HepG2 (cell line): Measurements from ENCODE around the gene IFIT3. TPM values are rescaled to one million over a fixed set of nuclear protein-coding genes. Genes with fewer than 3 reads are reported as not detected.

Experiments used
- ATAC-seq: fragments of 200-7000 bp; cut with Tn5 transposase; 3 replicates; pipeline ENCODE4 v1.9.1; 2020; ENCODE audit warnings: mild to moderate bottlenecking, moderate library complexity
- BruUV-seq: library from RNA; stranded (reverse); fragments of 400-500 nt; replicated peaks from 2 replicates; lab custom pipeline; 2021; lab: Mats Ljungman, UMichigan
- CTCF ChIA-PET: fragments of 300-600 bp; formaldehyde crosslinking; extraction: SDS; loops from one replicate; lab custom pipeline; 2021; ENCODE audit warnings: low total read pairs, inconsistent platforms, low intra/inter-chr PET ratio; lab: Yijun Ruan, JAX
- POLR2A ChIA-PET: fragments of 350-600 bp; sonication (Branson Sonifier 250); formaldehyde crosslinking; loops from one replicate; lab custom pipeline; 2020; ENCODE audit warnings: antibody characterized with exemption, inconsistent platforms; lab: Yijun Ruan, JAX
- DNase-seq: peaks from one replicate; pipeline ENCODE4 v3.0.0-alpha.2; 2015; ENCODE audit warnings: low spot score
- FAIRE-seq: peaks from 3 replicates; lab custom pipeline; 2011; peaks lifted over from hg19 to GRCh38; lab: Jason Lieb, UNC
- H2AFZ ChIP-seq: one replicate; pipeline ENCODE4 v1.6.1; 2011; ENCODE audit warnings: low read length, inconsistent platforms
- H3K27ac ChIP-seq: fragments of 300-600 bp; 3 replicates; pipeline ENCODE4 v1.8.0; 2011; ENCODE audit warnings: mixed run types, mild to moderate bottlenecking, mixed read lengths, low read length, inconsistent platforms; ENCODE audit not compliant: insufficient read depth; ENCODE audit errors: extremely low read length
- H3K27me3 ChIP-seq, 2 experiments: fragments of 200-600 bp in 1 of 2; 2 replicates in 1 of 2; 3 replicates in 1 of 2; pipeline versions ENCODE4 v1.6.0 to v1.8.0; 2011; ENCODE audit warnings: low read length in 2 of 2, mild to moderate bottlenecking in 2 of 2, moderate library complexity in 2 of 2, inconsistent platforms in 1 of 2; ENCODE audit not compliant: insufficient read depth in 2 of 2, control insufficient read depth in 1 of 2
- H3K36me3 ChIP-seq, 2 experiments: fragments of 200-600 bp in 1 of 2; replicated peaks in 1 of 2; 2 replicates in 1 of 2; 3 replicates in 1 of 2; pipeline versions ENCODE4 v1.5.1 to v1.8.0; 2011; ENCODE audit warnings: low read length in 2 of 2, inconsistent platforms in 1 of 2; ENCODE audit not compliant: insufficient read depth in 2 of 2, control insufficient read depth in 1 of 2
- H3K4me1 ChIP-seq: 2 replicates; pipeline ENCODE4 v1.5.1; 2012; ENCODE audit warnings: low read length, inconsistent platforms; ENCODE audit not compliant: insufficient read depth
- H3K4me2 ChIP-seq: 2 replicates; pipeline ENCODE4 v1.6.0; 2011; ENCODE audit warnings: low read depth, low read length, inconsistent platforms
- H3K4me3 ChIP-seq, 3 experiments: fragments of 200-600 bp in 1 of 3; sonication (generic), shearing (Covaris generic) in 1 of 3; replicated peaks in 1 of 3; 2 replicates each; pipeline ENCODE4 v1.5.1; 2011 to 2016; ENCODE audit warnings: low read length in 3 of 3, inconsistent platforms in 2 of 3, low read depth in 2 of 3, mild to moderate bottlenecking in 2 of 3, control low read depth in 1 of 3, mixed read lengths in 1 of 3; ENCODE audit not compliant: insufficient read depth in 1 of 3
- H3K79me2 ChIP-seq: one replicate; pipeline ENCODE4 v1.6.1; 2011; ENCODE audit warnings: low read length, inconsistent platforms; ENCODE audit not compliant: insufficient read depth
- H3K9ac ChIP-seq: 2 replicates; pipeline ENCODE4 v1.6.0; 2011; ENCODE audit warnings: mild to moderate bottlenecking, low read depth, low read length, inconsistent platforms; ENCODE audit not compliant: insufficient read depth
- H3K9me3 ChIP-seq: 2 replicates; pipeline ENCODE4 v1.5.1; 2012; ENCODE audit warnings: mild to moderate bottlenecking, low read length
- H4K20me1 ChIP-seq: 2 replicates; pipeline ENCODE4 v1.6.0; 2011; ENCODE audit warnings: inconsistent platforms, mild to moderate bottlenecking, low read length, moderate library complexity; ENCODE audit not compliant: insufficient read depth
- MAFF ChIP-seq: IDR thresholded peaks from 2 replicates; pipeline ENCODE4 v1.6.1; 2011; ENCODE audit warnings: low read depth, low read length, improper control_type of control experiment
- MAFK ChIP-seq, 2 experiments: IDR thresholded peaks in 1 of 2; conservative IDR thresholded peaks in 1 of 2; 2 replicates each; pipeline ENCODE4 v1.6.1; 2011; ENCODE audit warnings: improper control_type of control experiment in 2 of 2, low read length in 2 of 2
- ZKSCAN5 ChIP-seq: sonication (generic); formaldehyde crosslinking; IDR thresholded peaks from 2 replicates; pipeline ENCODE4 v1.5.1; 2020; ENCODE audit warnings: mild to moderate bottlenecking, missing genetic modification reagents
- ZNF7 ChIP-seq: IDR thresholded peaks from 2 replicates; pipeline ENCODE4 v1.6.1; 2016; ENCODE audit warnings: missing biosample characterization, missing genetic modification reagents
- WGBS: methylation state at CpG from one replicate; pipeline ENCODE4 v1.1.6; 2017; ENCODE audit warnings: low lambda C conversion rate; 5-methylcytosine and 5-hydroxymethylcytosine counted together
- in situ Hi-C: cut with HindIII; loops from 2 replicates; pipeline ENCODE4 v1.10.0; 2017; ENCODE audit warnings: low pct_unique_long_range_greater_than_20kb; ENCODE audit not compliant: extremely low pct_ligation_motif_present
- intact Hi-C: fragments of 100-400 bp; cut with micrococcal nuclease; formaldehyde crosslinking; loops from one replicate; pipeline ENCODE4 v1.10.0; 2022; ENCODE audit not compliant: unreplicated experiment
- polyA plus RNA-seq, 8 experiments: library from polyadenylated mRNA; depleted of rRNA in 3 of 8; stranded (reverse) in 7 of 8; unstranded in 1 of 8; fragments of >200 nt; fragmentation: Illumina TruSeq in 4 of 8; extraction: Trizol in 4 of 8; gene quantifications; 2 replicates each; pipeline versions ENCODE4 v1.2.1 to v1.2.3, GENCODE V29; 2011 to 2016; ENCODE audit warnings: low read depth in 4 of 8, missing spikeins in 1 of 8, mixed read lengths in 1 of 8; ENCODE audit not compliant: insufficient read depth in 1 of 8
- total RNA-seq, 5 experiments: library from RNA; depleted of rRNA; stranded (reverse); fragments of >200 nt; fragmentation: Illumina TruSeq; extraction: Trizol; gene quantifications; 2 replicates each; pipeline ENCODE4 v1.2.3, GENCODE V29; 2016; ENCODE audit warnings: low read depth in 1 of 5
- TF ChIP-seq, protein P1 (sequence below): sonication (generic); formaldehyde crosslinking; IDR thresholded peaks from 2 replicates; pipeline ENCODE4 v1.9.0; 2022; ENCODE audit warnings: missing genetic modification reagents, mild to moderate bottlenecking, borderline replicate concordance
- TF ChIP-seq, protein P2 (sequence below): sonication (generic); formaldehyde crosslinking; IDR thresholded peaks from 2 replicates; pipeline ENCODE4 v1.4.0; 2020; ENCODE audit warnings: mild to moderate bottlenecking, missing genetic modification reagents
- TF ChIP-seq, protein P3 (sequence below): fragments of 450-650 bp; IDR thresholded peaks from 2 replicates; pipeline ENCODE4 v1.6.1; 2017

Gene IFIT3
- total and polyA plus RNA-seq, 2 of the 13 experiments (the other 11 are each of a cell fraction or from before 2014, with no cell fraction given), result 0.48 to 3.1 TPM

DNA sequence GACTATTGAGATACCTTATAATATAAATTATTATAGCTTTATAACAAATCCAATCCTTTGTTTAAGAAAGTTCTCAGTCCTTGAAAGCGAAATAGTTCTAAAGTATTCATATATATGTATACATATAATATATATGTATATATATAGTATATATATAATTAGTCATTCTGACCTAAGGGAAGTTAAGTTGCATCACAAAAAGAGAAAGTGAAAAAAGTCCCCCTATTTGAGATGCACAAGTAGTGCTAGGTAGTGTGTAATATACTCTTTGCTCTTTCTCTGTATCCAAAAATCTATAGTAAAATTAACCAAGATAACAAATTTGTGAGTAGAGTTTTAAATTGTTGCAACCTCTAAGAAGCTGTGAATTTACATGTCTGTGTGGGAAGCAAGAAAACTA, 36.7 kb downstream of the IFIT3 start:
- WGBS, result 13% methylated on average over 1 of the region's 1 CpG
- H3K9ac ChIP-seq, result no peak overlapping the region
- POLR2A ChIA-PET, result no interaction called here
- CTCF ChIA-PET, result no interaction called here
- H3K27ac ChIP-seq, result no peak overlapping the region
- no peaks in the 10 kb centered on the region for H3K79me2 ChIP-seq
- no peaks in the 10 kb centered on the region for H4K20me1 ChIP-seq
- no peaks in the 10 kb centered on the region for H3K9me3 ChIP-seq
- H3K4me1 ChIP-seq, result no peaks in the 10 kb centered on the region
- no peak for TF ChIP-seq MAFF
- no peak for TF ChIP-seq ZKSCAN5 (CRISPR knock-in tag)
- TF ChIP-seq ZNF7 (CRISPR knock-in tag), result no peak
- TF ChIP-seq, protein P1, sequence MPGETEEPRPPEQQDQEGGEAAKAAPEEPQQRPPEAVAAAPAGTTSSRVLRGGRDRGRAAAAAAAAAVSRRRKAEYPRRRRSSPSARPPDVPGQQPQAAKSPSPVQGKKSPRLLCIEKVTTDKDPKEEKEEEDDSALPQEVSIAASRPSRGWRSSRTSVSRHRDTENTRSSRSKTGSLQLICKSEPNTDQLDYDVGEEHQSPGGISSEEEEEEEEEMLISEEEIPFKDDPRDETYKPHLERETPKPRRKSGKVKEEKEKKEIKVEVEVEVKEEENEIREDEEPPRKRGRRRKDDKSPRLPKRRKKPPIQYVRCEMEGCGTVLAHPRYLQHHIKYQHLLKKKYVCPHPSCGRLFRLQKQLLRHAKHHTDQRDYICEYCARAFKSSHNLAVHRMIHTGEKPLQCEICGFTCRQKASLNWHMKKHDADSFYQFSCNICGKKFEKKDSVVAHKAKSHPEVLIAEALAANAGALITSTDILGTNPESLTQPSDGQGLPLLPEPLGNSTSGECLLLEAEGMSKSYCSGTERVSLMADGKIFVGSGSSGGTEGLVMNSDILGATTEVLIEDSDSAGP (CRISPR knock-in tag), result no peak
- TF ChIP-seq, protein P2, sequence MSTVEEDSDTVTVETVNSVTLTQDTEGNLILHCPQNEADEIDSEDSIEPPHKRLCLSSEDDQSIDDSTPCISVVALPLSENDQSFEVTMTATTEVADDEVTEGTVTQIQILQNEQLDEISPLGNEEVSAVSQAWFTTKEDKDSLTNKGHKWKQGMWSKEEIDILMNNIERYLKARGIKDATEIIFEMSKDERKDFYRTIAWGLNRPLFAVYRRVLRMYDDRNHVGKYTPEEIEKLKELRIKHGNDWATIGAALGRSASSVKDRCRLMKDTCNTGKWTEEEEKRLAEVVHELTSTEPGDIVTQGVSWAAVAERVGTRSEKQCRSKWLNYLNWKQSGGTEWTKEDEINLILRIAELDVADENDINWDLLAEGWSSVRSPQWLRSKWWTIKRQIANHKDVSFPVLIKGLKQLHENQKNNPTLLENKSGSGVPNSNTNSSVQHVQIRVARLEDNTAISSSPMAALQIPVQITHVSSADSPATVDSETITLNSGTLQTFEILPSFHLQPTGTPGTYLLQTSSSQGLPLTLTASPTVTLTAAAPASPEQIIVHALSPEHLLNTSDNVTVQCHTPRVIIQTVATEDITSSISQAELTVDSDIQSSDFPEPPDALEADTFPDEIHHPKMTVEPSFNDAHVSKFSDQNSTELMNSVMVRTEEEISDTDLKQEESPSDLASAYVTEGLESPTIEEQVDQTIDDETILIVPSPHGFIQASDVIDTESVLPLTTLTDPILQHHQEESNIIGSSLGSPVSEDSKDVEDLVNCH, result no peak
- TF ChIP-seq, protein P3, sequence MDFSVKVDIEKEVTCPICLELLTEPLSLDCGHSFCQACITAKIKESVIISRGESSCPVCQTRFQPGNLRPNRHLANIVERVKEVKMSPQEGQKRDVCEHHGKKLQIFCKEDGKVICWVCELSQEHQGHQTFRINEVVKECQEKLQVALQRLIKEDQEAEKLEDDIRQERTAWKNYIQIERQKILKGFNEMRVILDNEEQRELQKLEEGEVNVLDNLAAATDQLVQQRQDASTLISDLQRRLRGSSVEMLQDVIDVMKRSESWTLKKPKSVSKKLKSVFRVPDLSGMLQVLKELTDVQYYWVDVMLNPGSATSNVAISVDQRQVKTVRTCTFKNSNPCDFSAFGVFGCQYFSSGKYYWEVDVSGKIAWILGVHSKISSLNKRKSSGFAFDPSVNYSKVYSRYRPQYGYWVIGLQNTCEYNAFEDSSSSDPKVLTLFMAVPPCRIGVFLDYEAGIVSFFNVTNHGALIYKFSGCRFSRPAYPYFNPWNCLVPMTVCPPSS, result no peak
- no peak for TF ChIP-seq MAFK (conservative IDR thresholded peaks at IDR 0.05 in 1 of 2, IDR thresholded peaks at IDR 0.05 in 1 of 2; ENCODE audit: low read length in 2 of 2)
- BruUV-seq, result no TSS peak
- no peak overlapping the region for H3K4me3 ChIP-seq
- H3K27me3 ChIP-seq, result no peaks in the 10 kb centered on the region
- no peaks in the 10 kb centered on the region for H3K36me3 ChIP-seq
- DNase-seq (no peak), ATAC-seq (no peak), FAIRE-seq (no peak)
- no peak overlapping the region for H2AFZ ChIP-seq
- intact Hi-C loops, result no loop called here
- H3K4me2 ChIP-seq, result no peak overlapping the region
- in situ Hi-C loops, result no loop called here
